ENCODE data around the gene DNAH1.

Gene DNAH1

DNA sequence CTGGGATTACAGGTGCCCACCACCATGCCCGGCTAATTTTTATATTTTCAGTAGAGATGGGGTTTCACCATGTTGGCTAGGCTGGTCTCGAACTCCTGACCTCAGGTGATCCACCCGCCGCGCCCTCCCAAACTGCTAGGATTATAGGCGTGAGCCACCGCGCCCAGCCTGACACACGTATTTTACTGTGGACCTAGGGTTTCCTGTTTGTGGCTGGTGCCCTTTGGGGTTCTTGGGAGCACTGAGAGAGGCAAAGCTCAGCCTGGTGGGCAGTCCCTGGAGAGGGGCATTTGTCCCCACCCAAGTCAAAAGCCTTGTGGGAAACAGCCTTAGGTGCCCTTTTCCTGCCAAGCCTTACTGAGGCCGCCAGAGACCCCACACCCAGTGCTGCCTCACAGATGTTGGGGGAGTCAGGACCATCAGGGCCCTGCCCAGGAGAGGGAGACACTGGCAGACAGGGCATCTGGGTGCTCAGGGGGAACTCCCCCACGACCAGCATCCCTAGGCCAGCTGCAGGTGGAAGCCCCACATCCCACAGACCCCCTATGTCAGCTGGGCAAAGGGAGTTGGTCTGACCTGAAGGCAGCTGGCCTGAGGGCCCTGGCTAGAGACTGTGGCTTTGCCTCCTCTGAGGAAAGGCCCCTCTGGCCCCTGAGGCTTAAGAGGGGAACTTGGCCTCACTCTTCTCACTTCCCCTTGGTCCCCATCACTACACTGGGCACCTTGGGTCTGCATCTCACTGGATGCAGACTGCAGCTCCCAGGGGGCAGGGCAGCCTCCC is 35.1 kb downstream of the DNAH1 start:
- no peak for DNase-seq (ENCODE audit: extremely low read depth, low read depth)
- no peak overlapping the region for H3K4me3 ChIP-seq (replicated peaks; ENCODE audit: low read depth, low read length)
- TF ChIP-seq, protein P1, sequence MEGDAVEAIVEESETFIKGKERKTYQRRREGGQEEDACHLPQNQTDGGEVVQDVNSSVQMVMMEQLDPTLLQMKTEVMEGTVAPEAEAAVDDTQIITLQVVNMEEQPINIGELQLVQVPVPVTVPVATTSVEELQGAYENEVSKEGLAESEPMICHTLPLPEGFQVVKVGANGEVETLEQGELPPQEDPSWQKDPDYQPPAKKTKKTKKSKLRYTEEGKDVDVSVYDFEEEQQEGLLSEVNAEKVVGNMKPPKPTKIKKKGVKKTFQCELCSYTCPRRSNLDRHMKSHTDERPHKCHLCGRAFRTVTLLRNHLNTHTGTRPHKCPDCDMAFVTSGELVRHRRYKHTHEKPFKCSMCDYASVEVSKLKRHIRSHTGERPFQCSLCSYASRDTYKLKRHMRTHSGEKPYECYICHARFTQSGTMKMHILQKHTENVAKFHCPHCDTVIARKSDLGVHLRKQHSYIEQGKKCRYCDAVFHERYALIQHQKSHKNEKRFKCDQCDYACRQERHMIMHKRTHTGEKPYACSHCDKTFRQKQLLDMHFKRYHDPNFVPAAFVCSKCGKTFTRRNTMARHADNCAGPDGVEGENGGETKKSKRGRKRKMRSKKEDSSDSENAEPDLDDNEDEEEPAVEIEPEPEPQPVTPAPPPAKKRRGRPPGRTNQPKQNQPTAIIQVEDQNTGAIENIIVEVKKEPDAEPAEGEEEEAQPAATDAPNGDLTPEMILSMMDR (IDR thresholded peaks at IDR 0.05; ENCODE audit: low read depth, low read length, missing control alignments): no peak

DNA sequence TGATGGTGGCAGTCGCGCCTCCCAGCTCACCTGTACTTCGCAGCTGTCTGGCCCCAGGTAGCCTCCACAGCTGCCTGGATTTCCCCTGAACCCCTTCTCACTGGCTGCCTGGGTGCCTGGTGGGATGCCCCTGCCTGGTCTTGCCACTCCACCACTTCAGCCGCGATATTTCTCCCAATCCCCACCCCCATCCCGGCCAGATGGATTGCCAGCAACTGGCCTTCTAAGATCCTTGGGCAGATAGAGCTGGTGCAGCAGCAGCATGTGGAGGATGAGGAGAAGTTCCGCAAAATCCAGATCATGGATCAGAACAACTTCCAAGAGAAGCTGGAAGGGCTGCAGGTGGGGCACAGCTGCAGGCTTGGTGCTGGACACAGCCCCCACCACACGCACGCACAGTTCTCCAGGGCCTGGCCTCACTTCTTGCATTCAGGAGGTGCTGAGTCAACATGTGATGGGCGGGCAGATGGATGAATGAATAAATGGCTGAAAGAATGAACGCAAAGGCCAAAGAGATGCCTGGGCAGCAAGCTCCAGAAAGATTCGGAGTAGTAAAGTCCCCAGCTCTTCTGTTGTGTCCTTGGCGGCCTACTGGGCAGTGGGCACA is 35.7 kb downstream of the DNAH1 start:
- no peak overlapping the region for H3K4me3 ChIP-seq (replicated peaks; ENCODE audit: low read depth, low read length)
- no peak for DNase-seq (ENCODE audit: extremely low read depth, low read depth)
- TF ChIP-seq, protein P1 (IDR thresholded peaks at IDR 0.05; ENCODE audit: low read depth, low read length, missing control alignments): no peak

DNA sequence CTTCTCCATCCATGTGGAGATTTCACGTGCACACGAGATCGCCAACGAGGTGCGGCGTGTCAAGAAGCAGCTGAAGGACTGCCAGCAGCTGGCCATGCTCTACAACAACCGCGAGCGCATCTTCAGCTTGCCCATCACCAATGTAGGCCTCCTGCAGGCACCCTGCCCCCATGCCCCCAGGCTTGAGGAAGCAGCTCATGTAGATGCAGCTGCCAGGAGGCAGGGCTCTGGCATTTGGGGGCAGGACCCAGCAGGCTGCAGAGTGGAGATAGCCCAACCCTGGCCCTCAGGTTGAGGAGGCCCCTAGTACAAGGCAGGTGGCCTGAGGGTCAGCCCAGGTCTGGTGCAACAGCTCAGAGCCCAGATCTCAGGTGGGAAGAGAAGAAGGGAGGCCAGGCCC is 36.4 kb downstream of the DNAH1 start:
- no peak for DNase-seq (ENCODE audit: extremely low read depth, low read depth)
- TF ChIP-seq, protein P1 (IDR thresholded peaks at IDR 0.05; ENCODE audit: low read depth, low read length, missing control alignments): no peak

DNA sequence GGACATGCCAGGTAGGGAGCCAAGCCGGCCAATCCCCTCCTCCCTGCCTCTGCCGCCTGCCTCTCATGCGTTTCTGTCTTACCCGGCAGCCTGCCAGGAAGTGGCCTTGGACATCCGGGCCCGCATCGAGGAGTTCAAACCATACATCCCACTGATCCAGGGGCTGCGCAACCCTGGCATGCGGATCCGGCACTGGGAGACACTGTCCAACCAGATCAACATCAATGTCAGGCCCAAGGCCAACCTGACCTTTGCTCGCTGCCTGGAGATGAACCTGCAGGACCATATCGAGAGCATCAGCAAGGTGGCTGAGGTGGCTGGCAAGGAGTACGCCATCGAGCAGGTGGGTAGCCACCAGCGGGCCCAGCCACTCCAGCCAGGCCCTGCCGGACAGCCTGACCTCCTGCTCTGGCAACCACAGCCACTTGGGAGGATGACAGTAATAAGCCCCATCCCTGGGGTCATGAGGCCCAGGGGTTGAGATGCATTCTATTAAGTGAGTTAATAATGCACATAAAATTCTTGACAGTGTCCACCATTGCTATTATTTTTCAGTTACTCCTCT is 37.3 kb downstream of the DNAH1 start:
- TF ChIP-seq, protein P1 (IDR thresholded peaks at IDR 0.05; ENCODE audit: low read depth, low read length, missing control alignments): no peak
- no peak for DNase-seq (ENCODE audit: extremely low read depth, low read depth)
- no peak overlapping the region for H3K4me3 ChIP-seq (replicated peaks; ENCODE audit: low read depth, low read length)

More for the DNA sequence above, 36.4 kb downstream of the DNAH1 start:
- no peak overlapping the region for H3K4me3 ChIP-seq (replicated peaks; ENCODE audit: low read depth, low read length)

DNA sequence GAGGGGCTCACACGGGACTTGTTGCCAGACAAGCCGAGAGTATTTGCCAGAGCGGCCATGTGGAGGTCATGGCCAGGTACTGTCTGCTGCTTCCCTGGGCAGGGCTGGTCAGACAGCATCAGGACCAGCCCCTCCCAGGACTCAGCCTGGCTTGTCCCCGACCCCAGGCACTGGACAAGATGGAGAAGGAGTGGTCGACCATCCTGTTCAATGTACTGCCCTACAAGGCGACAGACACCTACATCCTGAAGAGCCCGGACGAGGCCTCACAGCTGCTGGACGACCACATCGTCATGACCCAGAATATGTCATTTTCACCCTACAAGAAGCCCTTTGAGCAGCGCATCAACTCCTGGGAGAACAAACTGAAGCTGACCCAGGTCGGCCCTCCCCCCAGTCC is 38.6 kb downstream of the DNAH1 start:
- TF ChIP-seq, protein P1 (IDR thresholded peaks at IDR 0.05; ENCODE audit: low read depth, low read length, missing control alignments): no peak
- no peak for DNase-seq (ENCODE audit: extremely low read depth, low read depth)
- no peak overlapping the region for H3K4me3 ChIP-seq (replicated peaks; ENCODE audit: low read depth, low read length)

DNA sequence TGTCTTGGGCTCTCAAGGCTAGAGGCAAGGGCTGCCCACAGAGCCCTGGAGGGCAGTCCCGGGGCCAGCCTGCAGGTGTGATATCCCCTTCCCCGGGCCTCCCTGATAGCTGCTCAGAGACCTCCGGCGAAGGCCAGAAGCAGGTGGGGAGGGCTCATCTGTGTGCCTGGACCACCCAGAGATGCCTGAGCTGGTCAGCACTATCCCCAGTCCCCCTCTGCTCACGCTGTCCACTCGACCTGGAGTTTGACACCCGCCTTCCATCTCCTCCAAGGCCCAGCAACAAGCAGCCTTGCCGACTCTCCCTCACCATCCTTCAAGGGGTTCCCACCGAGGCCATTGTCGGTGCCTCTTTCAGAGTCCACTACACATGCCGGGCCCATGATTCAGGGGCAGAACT is 39.4 kb downstream of the DNAH1 start:
- TF ChIP-seq, protein P1 (IDR thresholded peaks at IDR 0.05; ENCODE audit: low read depth, low read length, missing control alignments): no peak
- H3K4me3 ChIP-seq (replicated peaks; ENCODE audit: low read depth, low read length): no peak overlapping the region
- DNase-seq (ENCODE audit: extremely low read depth, low read depth): no peak
